ENCODE measurements around the gene RELB.

RELB gene

GRCh38 chr19:45045671-45046353, 44.5 kb downstream of the RELB start:
- H3K4me2 ChIP-seq (ENCODE audit: low read depth, low read length, poor library complexity, severe bottlenecking): peak overlapping the region; percentile 7
- H4K20me1 ChIP-seq (ENCODE audit: insufficient read depth, low read length, poor library complexity, severe bottlenecking): peaks cover 61% of the 10 kb centered on the region
- H3K4me3 ChIP-seq (ENCODE audit: low read length, poor library complexity, severe bottlenecking): no peak overlapping the region
- H3K36me3 ChIP-seq (ENCODE audit: insufficient read depth, low read length): peaks cover 34% of the 10 kb centered on the region; the same call in 1 of the 2 replicates
- no peak overlapping the region for H2AFZ ChIP-seq (ENCODE audit: low read length)
- H3K27me3 ChIP-seq (ENCODE audit: insufficient read depth, low read length, poor library complexity, severe bottlenecking): no peaks in the 10 kb centered on the region
- TF ChIP-seq EZH2phosphoT487 (IDR thresholded peaks at IDR 0.05; ENCODE audit: borderline replicate concordance) (no peak), CTCF (conservative IDR thresholded peaks at IDR 0.05; ENCODE audit: low read length) (no peak)
- H3K9me2 ChIP-seq (replicated peaks; ENCODE audit: low read depth, low read length): no peaks in the 10 kb centered on the region
- no peaks in the 10 kb centered on the region for H3K9me3 ChIP-seq (ENCODE audit: insufficient read depth, low read depth, low read length)
- H3K9ac ChIP-seq (ENCODE audit: low read depth, low read length, poor library complexity, severe bottlenecking): no peak overlapping the region
- peaks cover 94% of the 10 kb centered on the region for H3K79me2 ChIP-seq (ENCODE audit: insufficient read depth, low read length)
- H3F3A ChIP-seq (ENCODE audit: low read depth): no peaks in the 10 kb centered on the region
- peaks cover 9% of the 10 kb centered on the region for H3K4me1 ChIP-seq (ENCODE audit: insufficient read depth, low read length, poor library complexity, severe bottlenecking)

GRCh38 chr19:45046355-45046754, 45.1 kb downstream of the RELB start:
- no peaks in the 10 kb centered on the region for H3K27me3 ChIP-seq (ENCODE audit: insufficient read depth, low read length, poor library complexity, severe bottlenecking)
- peaks cover 57% of the 10 kb centered on the region for H4K20me1 ChIP-seq (ENCODE audit: insufficient read depth, low read length, poor library complexity, severe bottlenecking)
- no peak overlapping the region for H3K9ac ChIP-seq (ENCODE audit: low read depth, low read length, poor library complexity, severe bottlenecking)
- H2AFZ ChIP-seq (ENCODE audit: low read length): no peak overlapping the region
- peaks cover 4% of the 10 kb centered on the region for H3K4me1 ChIP-seq (ENCODE audit: insufficient read depth, low read length, poor library complexity, severe bottlenecking)
- H3K4me3 ChIP-seq (ENCODE audit: low read length, poor library complexity, severe bottlenecking): no peak overlapping the region
- H3K36me3 ChIP-seq (ENCODE audit: insufficient read depth, low read length): peaks cover 32% of the 10 kb centered on the region; the same call in 1 of the 2 replicates
- TF ChIP-seq CTCF (conservative IDR thresholded peaks at IDR 0.05; ENCODE audit: low read length): no peak
- no peak for TF ChIP-seq EZH2phosphoT487 (IDR thresholded peaks at IDR 0.05; ENCODE audit: borderline replicate concordance)
- H3F3A ChIP-seq (ENCODE audit: low read depth): no peaks in the 10 kb centered on the region
- no peaks in the 10 kb centered on the region for H3K9me2 ChIP-seq (replicated peaks; ENCODE audit: low read depth, low read length)
- H3K79me2 ChIP-seq (ENCODE audit: insufficient read depth, low read length): peaks cover 94% of the 10 kb centered on the region
- no peak overlapping the region for H3K4me2 ChIP-seq (ENCODE audit: low read depth, low read length, poor library complexity, severe bottlenecking)
- H3K9me3 ChIP-seq (ENCODE audit: insufficient read depth, low read depth, low read length): no peaks in the 10 kb centered on the region

- Histone ChIP-seq H3K9ac (ENCODE audit: low read depth, low read length, poor library complexity, severe bottlenecking) (no peak overlapping the region), H3K4me3 (ENCODE audit: low read length, poor library complexity, severe bottlenecking) (no peak overlapping the region), H3K9me2 (replicated peaks; ENCODE audit: low read depth, low read length) (no peaks in the 10 kb centered on the region), H3K79me2 (ENCODE audit: insufficient read depth, low read length) (peaks cover 91% of the 10 kb centered on the region), H3K9me3 (ENCODE audit: insufficient read depth, low read depth, low read length) (no peaks in the 10 kb centered on the region), H2AFZ (ENCODE audit: low read length) (no peak overlapping the region), H3K36me3 (ENCODE audit: insufficient read depth, low read length) (peaks cover 35% of the 10 kb centered on the region; the same call in 1 of the 2 replicates), H4K20me1 (ENCODE audit: insufficient read depth, low read length, poor library complexity, severe bottlenecking) (peaks cover 54% of the 10 kb centered on the region), H3F3A (ENCODE audit: low read depth) (no peaks in the 10 kb centered on the region), H3K4me1 (ENCODE audit: insufficient read depth, low read length, poor library complexity, severe bottlenecking) (no peaks in the 10 kb centered on the region), H3K27me3 (ENCODE audit: insufficient read depth, low read length, poor library complexity, severe bottlenecking) (no peaks in the 10 kb centered on the region), H3K4me2 (ENCODE audit: low read depth, low read length, poor library complexity, severe bottlenecking) (no peak overlapping the region)
- TF ChIP-seq EZH2phosphoT487 (IDR thresholded peaks at IDR 0.05; ENCODE audit: borderline replicate concordance) (no peak), CTCF (conservative IDR thresholded peaks at IDR 0.05; ENCODE audit: low read length) (no peak)
These were observed 46.0 kb downstream of the RELB start for GRCh38 chr19:45047188-45047797.

Data from Loucy (cell line).